ENCODE measurements around the gene SLC35C1.
A peak's percentile ranks its signal among the peaks of the same experiment; 100 is the strongest.

Gene SLC35C1

DNA sequence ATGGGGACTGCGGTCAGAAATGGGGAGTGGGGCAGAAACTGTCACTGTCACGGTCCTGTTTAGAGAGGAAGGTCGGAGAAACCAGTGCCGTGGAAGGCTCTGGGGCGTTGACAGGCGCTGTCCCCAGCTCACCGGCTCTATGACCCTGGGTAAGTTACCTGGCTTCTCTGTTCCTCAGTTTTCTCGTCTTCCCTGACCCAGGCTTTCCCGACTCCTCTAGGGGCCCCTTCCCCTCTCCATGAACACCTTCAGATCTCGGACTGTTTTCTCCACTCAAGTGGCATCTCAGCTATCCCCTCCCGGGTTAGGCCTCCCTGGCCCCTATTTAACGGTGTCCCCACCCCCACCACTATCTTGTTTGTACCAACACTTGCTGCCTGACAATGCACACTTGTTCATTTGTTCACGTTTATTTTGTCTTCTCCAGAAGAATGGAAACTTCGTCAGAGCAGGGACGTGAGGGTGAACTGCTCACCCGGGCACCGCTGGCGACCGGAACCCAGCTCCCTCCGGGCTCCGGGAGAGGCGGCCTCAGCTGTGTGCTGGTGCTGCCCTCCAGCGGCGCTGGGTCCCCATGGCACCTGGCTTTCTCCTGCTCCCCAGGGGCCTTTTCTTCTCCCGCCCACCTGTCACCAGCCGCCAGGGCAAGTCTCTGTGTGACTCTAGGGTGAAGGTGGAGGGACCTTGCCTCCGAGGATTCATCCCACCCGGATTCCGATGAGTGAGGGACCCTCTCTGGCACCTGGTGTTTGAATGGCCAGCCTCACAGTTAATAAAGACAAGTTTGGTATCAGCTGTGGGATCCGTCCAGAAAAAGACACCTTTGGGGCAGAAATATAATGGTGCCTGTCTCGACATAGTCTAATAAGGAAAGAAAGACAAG lies 33.1 kb upstream of the SLC35C1 start:
- Histone ChIP-seq H3K27me3 (replicated peaks; ENCODE audit: control insufficient read depth, insufficient read depth, low read length) (peaks cover 38% of the 10 kb centered on the region), H3K9ac (ENCODE audit: low read length) (peak overlapping the region; percentile 72), H3K36me3 (ENCODE audit: control insufficient read depth, insufficient read depth, low read length, severe bottlenecking) (no peaks in the 10 kb centered on the region), H3K9me3 (ENCODE audit: control insufficient read depth, low read length) (no peaks in the 10 kb centered on the region), H3K4me3 (ENCODE audit: low read length) (peak overlapping the region; percentile 79), H3K4me1 (ENCODE audit: control insufficient read depth, insufficient read depth, low read length) (peaks cover 35% of the 10 kb centered on the region)
- DNase-seq (ENCODE audit: low read depth): peak; percentile 94

DNA sequence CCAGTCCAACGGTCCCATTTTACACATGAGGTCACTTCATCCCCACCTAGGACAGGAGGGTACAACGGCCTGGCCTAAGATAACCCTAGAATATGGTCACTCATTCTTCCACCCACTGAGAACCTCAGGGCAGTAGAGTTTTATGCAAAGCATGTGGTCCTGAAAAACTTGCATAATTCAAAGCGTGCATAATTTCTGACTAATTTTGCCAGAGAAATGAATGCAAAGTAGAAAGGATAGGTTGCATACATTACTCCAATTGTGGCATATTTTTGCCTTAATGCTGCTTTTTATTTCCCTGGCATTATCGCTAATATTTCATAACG lies 32.5 kb upstream of the SLC35C1 start:
- Histone ChIP-seq H3K27me3 (replicated peaks; ENCODE audit: control insufficient read depth, insufficient read depth, low read length) (peaks cover 32% of the 10 kb centered on the region), H3K36me3 (ENCODE audit: control insufficient read depth, insufficient read depth, low read length, severe bottlenecking) (no peaks in the 10 kb centered on the region), H3K9ac (ENCODE audit: low read length) (no peak overlapping the region), H3K4me1 (ENCODE audit: control insufficient read depth, insufficient read depth, low read length) (peaks cover 38% of the 10 kb centered on the region), H3K9me3 (ENCODE audit: control insufficient read depth, low read length) (no peaks in the 10 kb centered on the region), H3K4me3 (ENCODE audit: low read length) (peak overlapping the region; percentile 14)
- no peak for DNase-seq (ENCODE audit: low read depth)

DNA sequence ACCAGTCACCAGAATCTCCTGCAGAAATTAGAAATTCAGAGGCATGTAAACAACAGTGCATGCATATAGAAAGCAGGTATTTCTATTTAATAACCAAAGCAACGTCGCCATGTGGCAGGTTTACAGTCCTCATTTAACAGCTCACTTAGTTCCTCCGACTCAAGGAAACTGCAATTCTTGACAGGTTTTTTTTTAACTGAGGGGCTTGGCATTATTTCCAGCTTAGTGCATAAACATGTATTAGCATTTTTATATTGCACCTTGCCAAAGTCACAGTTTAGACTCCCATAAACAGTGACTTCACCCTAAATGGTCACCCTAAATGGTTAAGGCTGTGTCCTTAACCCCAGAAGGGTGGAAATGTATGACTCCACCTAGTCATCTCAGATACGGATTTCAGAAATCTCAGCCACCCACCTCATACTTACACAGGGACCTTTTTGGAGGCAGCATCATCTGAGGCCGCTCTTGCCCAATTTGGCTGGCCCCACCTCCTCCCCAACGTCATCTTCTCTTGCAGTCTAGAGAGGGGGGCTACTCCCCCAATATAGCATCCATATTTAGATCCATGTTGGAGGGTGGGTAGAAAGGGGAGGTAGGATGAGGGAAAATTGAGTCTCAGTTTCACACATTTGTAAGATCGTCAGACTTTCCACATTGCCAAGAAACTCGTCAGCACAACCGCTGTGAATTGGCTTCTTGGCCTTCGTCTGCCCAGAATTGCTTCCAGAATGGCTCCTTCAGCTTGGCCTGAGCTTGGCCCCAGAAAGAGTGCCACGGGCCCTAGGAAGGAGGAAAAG lies 31.8 kb upstream of the SLC35C1 start:
- no peaks in the 10 kb centered on the region for H3K9me3 ChIP-seq (ENCODE audit: control insufficient read depth, low read length)
- no peak overlapping the region for H3K9ac ChIP-seq (ENCODE audit: low read length)
- H3K36me3 ChIP-seq (ENCODE audit: control insufficient read depth, insufficient read depth, low read length, severe bottlenecking): no peaks in the 10 kb centered on the region
- DNase-seq (ENCODE audit: low read depth): no peak
- peaks cover 24% of the 10 kb centered on the region for H3K27me3 ChIP-seq (replicated peaks; ENCODE audit: control insufficient read depth, insufficient read depth, low read length)
- peaks cover 46% of the 10 kb centered on the region for H3K4me1 ChIP-seq (ENCODE audit: control insufficient read depth, insufficient read depth, low read length)
- no peak overlapping the region for H3K4me3 ChIP-seq (ENCODE audit: low read length)

DNA sequence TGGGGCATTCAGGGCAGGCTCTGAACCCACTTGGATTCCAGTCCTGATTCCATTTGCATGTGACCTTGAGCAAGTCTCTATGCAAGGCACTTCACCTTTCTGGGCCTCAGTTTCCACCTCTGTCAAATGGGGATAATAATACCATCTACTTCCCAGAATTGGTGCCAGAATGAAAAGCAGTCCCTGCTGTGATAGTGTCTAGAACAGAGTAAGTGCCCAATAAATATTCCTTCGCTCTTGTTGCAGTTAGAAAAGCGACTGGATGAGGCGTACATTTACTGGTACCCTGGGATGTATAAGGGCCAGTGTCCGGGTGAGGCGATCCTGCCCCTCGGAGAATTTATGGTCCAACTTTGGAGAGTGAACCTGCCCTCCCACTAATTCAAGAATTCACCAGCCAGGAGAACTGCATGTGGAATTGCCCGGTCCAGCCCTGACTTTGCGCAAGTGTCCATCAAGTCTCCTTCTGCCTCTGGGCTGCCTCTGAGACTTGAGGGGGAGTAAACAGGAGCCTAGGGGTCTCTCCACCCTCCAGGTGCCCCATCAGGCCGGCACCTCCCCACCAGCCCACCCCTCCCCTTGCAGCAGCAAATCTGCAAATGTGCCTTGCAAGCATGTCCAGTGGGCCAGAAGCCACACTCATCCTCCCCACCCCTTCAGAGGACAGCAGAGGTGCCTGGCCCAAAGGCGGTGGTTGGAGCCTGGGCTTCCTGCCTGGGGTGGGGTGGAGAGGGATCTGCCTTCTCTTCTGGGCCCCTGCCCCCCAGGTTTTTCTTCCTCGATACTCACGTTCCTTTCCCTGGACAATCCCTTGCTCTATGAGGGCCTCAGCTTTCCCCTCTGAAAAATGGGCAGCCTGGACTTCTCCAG lies 30.9 kb upstream of the SLC35C1 start:
- peaks cover 46% of the 10 kb centered on the region for H3K4me1 ChIP-seq (ENCODE audit: control insufficient read depth, insufficient read depth, low read length)
- no peaks in the 10 kb centered on the region for H3K36me3 ChIP-seq (ENCODE audit: control insufficient read depth, insufficient read depth, low read length, severe bottlenecking)
- no peak overlapping the region for H3K9ac ChIP-seq (ENCODE audit: low read length)
- no peak overlapping the region for H3K4me3 ChIP-seq (ENCODE audit: low read length)
- peaks cover 20% of the 10 kb centered on the region for H3K27me3 ChIP-seq (replicated peaks; ENCODE audit: control insufficient read depth, insufficient read depth, low read length)
- H3K9me3 ChIP-seq (ENCODE audit: control insufficient read depth, low read length): no peaks in the 10 kb centered on the region
- DNase-seq (ENCODE audit: low read depth): no peak

DNA sequence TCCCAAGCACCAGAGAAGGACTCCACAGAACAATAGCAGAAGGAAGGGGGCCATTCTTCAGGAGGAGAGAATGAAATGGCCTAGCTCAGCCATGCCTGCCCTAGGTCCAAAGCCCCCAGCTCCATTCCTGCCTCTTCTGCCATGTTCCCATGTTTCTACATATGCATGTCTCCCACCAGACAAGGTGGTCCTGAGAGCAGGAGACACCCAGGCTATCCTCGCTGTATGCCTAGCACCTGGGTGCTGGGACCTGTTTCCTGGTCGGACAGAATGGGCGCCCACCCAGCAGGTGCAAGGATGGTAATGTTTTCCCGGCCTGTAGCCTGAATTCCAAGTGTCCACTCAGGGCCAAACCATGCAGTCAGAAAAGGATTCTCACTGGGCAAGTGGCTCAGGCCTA lies 30.2 kb upstream of the SLC35C1 start:
- DNase-seq (ENCODE audit: low read depth): no peak
- Histone ChIP-seq H3K4me1 (ENCODE audit: control insufficient read depth, insufficient read depth, low read length) (peaks cover 46% of the 10 kb centered on the region), H3K4me3 (ENCODE audit: low read length) (no peak overlapping the region), H3K9me3 (ENCODE audit: control insufficient read depth, low read length) (no peaks in the 10 kb centered on the region), H3K27me3 (replicated peaks; ENCODE audit: control insufficient read depth, insufficient read depth, low read length) (peaks cover 13% of the 10 kb centered on the region), H3K36me3 (ENCODE audit: control insufficient read depth, insufficient read depth, low read length, severe bottlenecking) (no peaks in the 10 kb centered on the region), H3K9ac (ENCODE audit: low read length) (no peak overlapping the region)

DNA sequence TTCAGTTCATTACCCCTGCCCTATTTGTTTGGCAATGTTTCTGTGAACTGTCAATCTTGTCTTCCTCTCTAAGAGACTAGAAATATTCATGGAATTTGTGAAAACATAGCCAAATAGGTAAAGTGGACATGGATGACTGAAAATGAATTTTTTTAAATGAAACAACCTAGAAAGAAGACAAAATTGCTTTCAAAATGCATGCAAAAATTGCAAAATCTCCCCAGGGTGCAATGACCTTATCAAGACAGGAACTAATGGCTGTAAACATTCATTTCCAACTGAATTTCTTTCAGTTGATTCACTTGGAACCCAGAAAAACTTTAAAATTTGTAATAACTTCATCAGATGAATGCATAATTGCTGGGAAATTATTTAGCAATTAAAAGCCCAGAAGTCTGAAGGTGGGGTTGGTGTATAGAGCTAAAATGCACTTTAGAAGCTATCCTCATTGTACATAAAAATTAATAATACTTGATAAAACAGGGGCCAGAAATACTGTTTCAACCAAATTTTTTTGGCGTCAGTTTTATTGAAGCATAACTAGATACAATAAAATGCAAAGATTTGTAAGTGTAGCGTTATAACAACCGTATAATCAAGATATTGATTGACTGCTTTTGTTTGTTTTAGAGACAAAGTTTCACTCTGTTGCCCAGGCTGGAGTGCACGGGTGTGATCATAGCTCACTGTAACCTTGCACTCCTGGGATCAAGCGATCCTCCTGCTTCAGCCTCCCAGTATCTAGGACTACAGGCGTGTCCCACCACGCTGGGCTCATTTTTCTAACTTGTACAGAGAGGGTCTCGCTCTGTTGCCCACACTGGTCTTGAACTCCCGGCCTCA lies 27.6 kb upstream of the SLC35C1 start:
- peak overlapping the region; percentile 70 for H3K9ac ChIP-seq (ENCODE audit: low read length)
- peaks cover under 1% of the 10 kb centered on the region for H3K27me3 ChIP-seq (replicated peaks; ENCODE audit: control insufficient read depth, insufficient read depth, low read length)
- no peaks in the 10 kb centered on the region for H3K36me3 ChIP-seq (ENCODE audit: control insufficient read depth, insufficient read depth, low read length, severe bottlenecking)
- peak overlapping the region; percentile 31 for H3K4me3 ChIP-seq (ENCODE audit: low read length)
- peak; percentile 71 for DNase-seq (ENCODE audit: low read depth)
- H3K9me3 ChIP-seq (ENCODE audit: control insufficient read depth, low read length): peaks cover 4% of the 10 kb centered on the region
- H3K4me1 ChIP-seq (ENCODE audit: control insufficient read depth, insufficient read depth, low read length): peaks cover 36% of the 10 kb centered on the region

DNA sequence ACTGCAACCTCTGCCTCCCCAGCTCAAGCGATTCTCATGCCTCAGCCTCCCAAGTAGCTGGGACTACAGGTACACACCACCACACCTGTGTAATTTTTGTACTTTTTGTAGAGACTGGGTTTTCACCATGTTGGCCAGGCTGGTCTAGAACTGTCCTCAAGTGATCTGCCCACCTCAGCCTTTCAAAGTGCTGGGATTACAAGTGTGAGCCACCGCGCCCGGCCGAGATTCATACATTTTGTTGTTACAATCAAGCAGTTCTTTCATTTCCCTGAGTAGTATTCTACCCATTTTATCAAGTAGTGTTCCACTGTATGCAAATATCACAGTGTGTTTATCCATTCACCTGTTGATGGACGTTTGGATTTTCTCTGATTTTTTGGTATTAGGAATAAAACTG lies 26.6 kb upstream of the SLC35C1 start:
- Histone ChIP-seq H3K27me3 (replicated peaks; ENCODE audit: control insufficient read depth, insufficient read depth, low read length) (peaks cover 7% of the 10 kb centered on the region), H3K4me1 (ENCODE audit: control insufficient read depth, insufficient read depth, low read length) (peaks cover 31% of the 10 kb centered on the region), H3K4me3 (ENCODE audit: low read length) (no peak overlapping the region), H3K9me3 (ENCODE audit: control insufficient read depth, low read length) (peaks cover 4% of the 10 kb centered on the region), H3K9ac (ENCODE audit: low read length) (no peak overlapping the region), H3K36me3 (ENCODE audit: control insufficient read depth, insufficient read depth, low read length, severe bottlenecking) (no peaks in the 10 kb centered on the region)
- no peak for DNase-seq (ENCODE audit: low read depth)

DNA sequence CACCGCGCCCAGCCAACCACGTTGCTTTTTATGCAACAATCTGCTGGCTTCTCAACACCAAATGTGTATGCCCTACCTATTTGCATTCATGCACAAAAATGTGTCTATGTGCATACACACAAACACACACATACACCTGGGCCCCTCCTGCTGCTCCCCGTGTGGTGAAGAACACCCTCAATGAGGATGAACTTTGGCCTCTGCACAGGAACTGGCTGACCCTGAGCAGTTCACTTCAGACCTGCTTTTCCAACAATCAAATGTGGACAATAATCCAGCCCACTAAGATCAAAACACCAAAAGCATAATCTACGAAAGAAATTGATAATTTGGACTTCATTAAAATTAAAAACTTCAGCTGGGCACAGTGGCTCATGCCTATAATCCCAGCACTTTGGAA lies 25.3 kb upstream of the SLC35C1 start:
- no peak for DNase-seq (ENCODE audit: low read depth)
- H3K9me3 ChIP-seq (ENCODE audit: control insufficient read depth, low read length): peaks cover 4% of the 10 kb centered on the region
- H3K36me3 ChIP-seq (ENCODE audit: control insufficient read depth, insufficient read depth, low read length, severe bottlenecking): no peaks in the 10 kb centered on the region
- peaks cover 25% of the 10 kb centered on the region for H3K4me1 ChIP-seq (ENCODE audit: control insufficient read depth, insufficient read depth, low read length)
- H3K9ac ChIP-seq (ENCODE audit: low read length): no peak overlapping the region
- no peak overlapping the region for H3K4me3 ChIP-seq (ENCODE audit: low read length)
- peaks cover 7% of the 10 kb centered on the region for H3K27me3 ChIP-seq (replicated peaks; ENCODE audit: control insufficient read depth, insufficient read depth, low read length)

DNA sequence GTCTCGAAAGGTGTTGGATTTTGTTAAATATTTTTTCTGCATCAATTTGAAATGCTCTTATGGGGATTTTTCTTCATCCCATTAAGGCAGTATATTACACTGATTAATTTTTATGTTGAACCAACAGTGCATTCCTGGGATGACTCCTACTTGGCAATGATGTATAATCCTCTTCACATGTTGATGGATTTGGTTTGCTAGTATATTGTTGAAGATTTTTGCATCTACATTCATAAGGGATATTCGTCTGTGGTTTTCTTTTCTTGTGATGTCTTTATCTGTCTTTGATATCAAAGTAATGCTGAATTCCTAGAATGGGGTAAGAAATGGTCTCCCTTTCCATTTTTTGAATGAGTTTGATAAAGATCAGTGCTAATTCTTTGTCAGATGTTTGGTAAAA lies 18.7 kb upstream of the SLC35C1 start:
- H3K4me3 ChIP-seq (ENCODE audit: low read length): no peak overlapping the region
- H3K36me3 ChIP-seq (ENCODE audit: control insufficient read depth, insufficient read depth, low read length, severe bottlenecking): no peaks in the 10 kb centered on the region
- H3K27me3 ChIP-seq (replicated peaks; ENCODE audit: control insufficient read depth, insufficient read depth, low read length): peaks cover 18% of the 10 kb centered on the region
- no peaks in the 10 kb centered on the region for H3K4me1 ChIP-seq (ENCODE audit: control insufficient read depth, insufficient read depth, low read length)
- DNase-seq (ENCODE audit: low read depth): no peak
- H3K9ac ChIP-seq (ENCODE audit: low read length): no peak overlapping the region
- H3K9me3 ChIP-seq (ENCODE audit: control insufficient read depth, low read length): peaks cover 22% of the 10 kb centered on the region

DNA sequence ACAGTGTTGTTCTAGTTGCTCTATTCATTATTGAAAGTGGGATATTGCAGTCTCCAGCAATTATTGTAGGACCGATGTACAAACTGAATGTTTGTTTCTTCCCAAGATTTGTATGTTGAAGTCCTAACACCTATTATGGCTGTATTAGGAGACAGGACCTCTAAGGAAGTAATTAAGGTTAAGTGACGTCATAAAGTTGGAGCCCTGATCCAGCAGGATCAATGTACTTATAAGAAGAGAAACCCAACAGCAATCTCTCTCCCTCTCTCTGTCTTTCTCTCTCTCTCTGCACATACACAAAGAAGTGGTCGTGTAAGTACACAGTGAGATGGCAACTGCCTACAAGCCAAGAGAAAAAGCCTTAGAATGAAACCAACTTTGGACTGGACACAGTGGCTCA lies 16.1 kb upstream of the SLC35C1 start:
- Histone ChIP-seq H3K4me3 (ENCODE audit: low read length) (no peak overlapping the region), H3K9ac (ENCODE audit: low read length) (no peak overlapping the region), H3K27me3 (replicated peaks; ENCODE audit: control insufficient read depth, insufficient read depth, low read length) (peaks cover 14% of the 10 kb centered on the region), H3K36me3 (ENCODE audit: control insufficient read depth, insufficient read depth, low read length, severe bottlenecking) (no peaks in the 10 kb centered on the region), H3K4me1 (ENCODE audit: control insufficient read depth, insufficient read depth, low read length) (no peaks in the 10 kb centered on the region), H3K9me3 (ENCODE audit: control insufficient read depth, low read length) (peaks cover 25% of the 10 kb centered on the region)
- no peak for DNase-seq (ENCODE audit: low read depth)
